PC-3 (cell line): ENCODE measurements around the gene UBR4. TPM values are rescaled to one million over a fixed set of nuclear protein-coding genes. Genes with fewer than 3 reads are reported as not detected.

ENCODE experiments used
- ATAC-seq: fragments of 200-7000 bp; cut with Tn5 transposase; 2 replicates; pipeline ENCODE4 v1.9.1; 2020; ENCODE audit warnings: mild to moderate bottlenecking, moderate library complexity
- BruUV-seq: library from RNA; stranded (reverse); fragments of 400-500 nt; replicated peaks from 2 replicates; lab custom pipeline; 2021; lab: Mats Ljungman, UMichigan
- CTCF ChIA-PET: fragments of 300-600 bp; sonication (Branson Sonifier 250); formaldehyde crosslinking; loops from one replicate; lab custom pipeline; 2022; ENCODE audit warnings: antibody characterized with exemption; lab: Charles Lee
- POLR2A ChIA-PET: fragments of 300-600 bp; sonication (Branson Sonifier 250); formaldehyde crosslinking; loops from one replicate; lab custom pipeline; 2022; ENCODE audit warnings: antibody characterized with exemption; ENCODE audit not compliant: unreplicated experiment; lab: Charles Lee
- DNase-seq: peaks from one replicate; pipeline ENCODE4 v3.0.0-alpha.2; 2015
- H2AFZ ChIP-seq: fragments of 300-600 bp; sonication (generic); 2 replicates; pipeline ENCODE4 v1.6.0; 2016; ENCODE audit warnings: antibody characterized with exemption, low read length
- H3F3A ChIP-seq: fragments of 300-600 bp; sonication (generic); one replicate; pipeline ENCODE4 v1.6.0; 2017; ENCODE audit warnings: antibody characterized with exemption, low read length, control low read depth, mild to moderate bottlenecking; ENCODE audit not compliant: unreplicated experiment
- H3K27ac ChIP-seq: fragments of 300-600 bp; sonication (generic); 2 replicates; pipeline ENCODE4 v1.5.1; 2016; ENCODE audit warnings: mild to moderate bottlenecking, low read length
- H3K27me3 ChIP-seq: fragments of 300-600 bp; sonication (generic); 2 replicates; pipeline ENCODE4 v1.6.1; 2016; ENCODE audit warnings: low read length, mixed read lengths
- H3K36me3 ChIP-seq: fragments of 300-600 bp; sonication (generic); 2 replicates; pipeline ENCODE4 v1.6.1; 2016; ENCODE audit warnings: low read depth, mixed run types, low read length, mixed read lengths
- H3K4me1 ChIP-seq: fragments of 300-600 bp; sonication (generic); 2 replicates; pipeline ENCODE4 v1.5.1; 2016; ENCODE audit warnings: low read length; ENCODE audit not compliant: insufficient read depth
- H3K4me2 ChIP-seq: fragments of 300-600 bp; sonication (generic); 2 replicates; pipeline ENCODE4 v1.6.0; 2016; ENCODE audit warnings: low read length
- H3K4me3 ChIP-seq: fragments of 300-600 bp; sonication (generic); 2 replicates; pipeline ENCODE4 v1.5.1; 2016; ENCODE audit warnings: mild to moderate bottlenecking, low read length, mixed read lengths
- H3K79me2 ChIP-seq: fragments of 300-600 bp; sonication (generic); 2 replicates; pipeline ENCODE4 v1.6.1; 2017; ENCODE audit warnings: low read length, mixed read lengths
- H3K9ac ChIP-seq: fragments of 300-600 bp; sonication (generic); 2 replicates; pipeline ENCODE4 v1.6.0; 2016; ENCODE audit warnings: mild to moderate bottlenecking, low read length
- H3K9me2 ChIP-seq: fragments of 300-600 bp; sonication (generic); replicated peaks from 2 replicates; pipeline ENCODE4 v1.6.1; 2016; ENCODE audit warnings: mixed run types, low read length, mixed read lengths
- H3K9me3 ChIP-seq: fragments of 300-600 bp; sonication (generic); 2 replicates; pipeline ENCODE4 v1.6.1; 2016; ENCODE audit warnings: low read length, mixed read lengths
- H4K20me1 ChIP-seq: fragments of 300-600 bp; sonication (generic); 2 replicates; pipeline ENCODE4 v1.6.1; 2016; ENCODE audit warnings: low read length, mixed read lengths
- CTCF ChIP-seq: fragments of 300-600 bp; sonication (generic); conservative IDR thresholded peaks from 2 replicates; pipeline ENCODE4 v1.5.1; 2017; ENCODE audit warnings: antibody characterized with exemption, low read depth, mild to moderate bottlenecking, low read length
- EZH2 ChIP-seq: fragments of 300-600 bp; sonication (generic); IDR thresholded peaks from one replicate; pipeline ENCODE4 v1.6.1; 2017; ENCODE audit warnings: antibody characterized with exemption, mild to moderate bottlenecking, low read length; ENCODE audit not compliant: unreplicated experiment
- EZH2phosphoT487 ChIP-seq: fragments of 300-600 bp; sonication (generic); IDR thresholded peaks from 2 replicates; pipeline ENCODE4 v1.6.1; 2018; ENCODE audit warnings: mild to moderate bottlenecking, antibody characterized with exemption, low read length, borderline replicate concordance
- intact Hi-C: fragments of 100-400 bp; cut with micrococcal nuclease; formaldehyde crosslinking; loops from 2 replicates; pipeline ENCODE4 v1.9.0; 2023
- total RNA-seq: library from RNA; depleted of rRNA; stranded (reverse); fragments of >200 nt; gene quantifications from 2 replicates; pipeline ENCODE4 v1.2.3, GENCODE V29; 2014

UBR4 gene
- total RNA-seq, 1 experiment from 2014 or later, result 141 TPM

GRCh38 chr1:19254416-19254815 lies 44.4 kb upstream of the UBR4 start:
- DNase-seq, result no peak
- Histone ChIP-seq H3K9me2 (no peaks in the 10 kb centered on the region), H3K4me1 (peaks cover 22% of the 10 kb centered on the region), H3K79me2 (peaks cover 65% of the 10 kb centered on the region), H3F3A (no peaks in the 10 kb centered on the region), H3K36me3 (peaks cover 55% of the 10 kb centered on the region), H3K27me3 (no peaks in the 10 kb centered on the region), H3K4me3 (no peak overlapping the region), H3K9ac (no peak overlapping the region), H4K20me1 (peaks cover 26% of the 10 kb centered on the region), H3K27ac (no peak overlapping the region), H2AFZ (no peak overlapping the region), H3K4me2 (no peak overlapping the region), H3K9me3 (no peaks in the 10 kb centered on the region)
- TF ChIP-seq EZH2 (no peak), CTCF (no peak), EZH2phosphoT487 (no peak)
- BruUV-seq, result no TSS peak
- ATAC-seq, result no peak
- ChIA-PET POLR2A (no interaction called here), CTCF (no interaction called here)
- intact Hi-C loops, result no loop called here

- TF ChIP-seq EZH2phosphoT487 (no peak), CTCF (no peak), EZH2 (no peak)
- CTCF ChIA-PET, result no interaction called here
- Histone ChIP-seq H2AFZ (peak within 1 kb of the TSS; percentile 73), H3F3A (no peaks in the 10 kb centered on the region), H3K9me3 (no peaks in the 10 kb centered on the region), H4K20me1 (peaks cover 29% of the 10 kb centered on the region), H3K9me2 (no peaks in the 10 kb centered on the region), H3K36me3 (peaks cover 27% of the 10 kb centered on the region), H3K79me2 (peaks cover 93% of the 10 kb centered on the region), H3K9ac (peak within 1 kb of the TSS; percentile 97), H3K4me3 (peak within 1 kb of the TSS; percentile 96), H3K4me2 (peak within 1 kb of the TSS; percentile 84), H3K27ac (peak within 1 kb of the TSS; percentile 85), H3K4me1 (peaks cover 22% of the 10 kb centered on the region), H3K27me3 (no peaks in the 10 kb centered on the region)
- intact Hi-C loops, result no loop called here
- ATAC-seq (peak; percentile 91), DNase-seq (peak; percentile 80)
- TSS peak; percentile 73 for BruUV-seq
- POLR2A ChIA-PET, result interaction anchor here (0.7 kb wide), 2 partner anchors 13 to 368 kb away, joined by 3 to 4 read pairs; no protein-coding TSS in a partner anchor
Observed at GRCh38 chr1:19251305-19252196, 41.5 kb upstream of the UBR4 start, which contains the start of the genes EMC1 and MRTO4. Gene EMC1 (minus strand): TSS chr1:19251524. CDS start chr1:19251509, 15 bp downstream. Gene MRTO4 (plus strand): TSS chr1:19251805. CDS start chr1:19251836, 31 bp downstream.
